Activated CD4-positive, alpha-beta T cell treated with anti-CD3 and anti-CD28 coated beads for 36 hours (primary cell): ENCODE measurements around the gene TLE5. TPM values are rescaled to one million over a fixed set of nuclear protein-coding genes. Genes with fewer than 3 reads are reported as not detected.
A peak's percentile ranks its signal among the peaks of the same experiment; 100 is the strongest.
"Not testable (repeated sequence)": the region's sequence is repeated elsewhere in the genome, so short reads cannot be mapped to it uniquely, and the experiment has no call there.

Experiments
- ATAC-seq: fragments of 200-7000 bp; cut with Tn5 transposase; one replicate; pipeline ENCODE4 v1.10.0; 2021; ENCODE audit warnings: mild to moderate bottlenecking, moderate library complexity
- CTCF ChIA-PET: fragments of 350-600 bp; sonication (Branson Sonifier 250); formaldehyde crosslinking; loops from one replicate; lab custom pipeline; 2021; ENCODE audit warnings: antibody characterized with exemption; lab: Charles Lee
- POLR2A ChIA-PET: fragments of 350-600 bp; sonication (Branson Sonifier 250); formaldehyde crosslinking; loops from one replicate; lab custom pipeline; 2021; ENCODE audit warnings: antibody characterized with exemption, inconsistent platforms; lab: Charles Lee
- DNase-seq: peaks from one replicate; pipeline ENCODE4 v3.0.0-alpha.2; 2020
- H3K27ac Mint-ChIP-seq: one replicate; pipeline ENCODE4 v1.8.0; 2021; ENCODE audit warnings: mixed read lengths
- H3K27me3 Mint-ChIP-seq: one replicate; pipeline ENCODE4 v1.8.0; 2021; ENCODE audit warnings: mixed read lengths
- H3K36me3 Mint-ChIP-seq: one replicate; pipeline ENCODE4 v1.8.0; 2021; ENCODE audit warnings: low read depth, mixed read lengths
- H3K4me1 Mint-ChIP-seq: one replicate; pipeline ENCODE4 v1.8.0; 2021; ENCODE audit warnings: mixed read lengths
- H3K4me3 Mint-ChIP-seq: one replicate; pipeline ENCODE4 v1.8.0; 2021; ENCODE audit warnings: mild to moderate bottlenecking, moderate library complexity, mixed read lengths
- H3K9me3 Mint-ChIP-seq: one replicate; pipeline ENCODE4 v1.8.0; 2021; ENCODE audit warnings: low read depth, mixed read lengths
- intact Hi-C, 2 experiments: fragments of 100-400 bp; cut with DNase I in 1 of 2; cut with micrococcal nuclease in 1 of 2; formaldehyde crosslinking; loops; one replicate each; pipeline versions ENCODE4 v1.14.2 to v1.15.1; 2022 to 2024; cut with DNase I, micrococcal nuclease
- total RNA-seq, 2 experiments: library from RNA; stranded (reverse); gene quantifications; one replicate each; pipeline ENCODE4 v1.2.3, GENCODE V29; 2021

The TLE5 gene
- total RNA-seq, 2 experiments from 2014 or later: 349 to 533 TPM

DNA sequence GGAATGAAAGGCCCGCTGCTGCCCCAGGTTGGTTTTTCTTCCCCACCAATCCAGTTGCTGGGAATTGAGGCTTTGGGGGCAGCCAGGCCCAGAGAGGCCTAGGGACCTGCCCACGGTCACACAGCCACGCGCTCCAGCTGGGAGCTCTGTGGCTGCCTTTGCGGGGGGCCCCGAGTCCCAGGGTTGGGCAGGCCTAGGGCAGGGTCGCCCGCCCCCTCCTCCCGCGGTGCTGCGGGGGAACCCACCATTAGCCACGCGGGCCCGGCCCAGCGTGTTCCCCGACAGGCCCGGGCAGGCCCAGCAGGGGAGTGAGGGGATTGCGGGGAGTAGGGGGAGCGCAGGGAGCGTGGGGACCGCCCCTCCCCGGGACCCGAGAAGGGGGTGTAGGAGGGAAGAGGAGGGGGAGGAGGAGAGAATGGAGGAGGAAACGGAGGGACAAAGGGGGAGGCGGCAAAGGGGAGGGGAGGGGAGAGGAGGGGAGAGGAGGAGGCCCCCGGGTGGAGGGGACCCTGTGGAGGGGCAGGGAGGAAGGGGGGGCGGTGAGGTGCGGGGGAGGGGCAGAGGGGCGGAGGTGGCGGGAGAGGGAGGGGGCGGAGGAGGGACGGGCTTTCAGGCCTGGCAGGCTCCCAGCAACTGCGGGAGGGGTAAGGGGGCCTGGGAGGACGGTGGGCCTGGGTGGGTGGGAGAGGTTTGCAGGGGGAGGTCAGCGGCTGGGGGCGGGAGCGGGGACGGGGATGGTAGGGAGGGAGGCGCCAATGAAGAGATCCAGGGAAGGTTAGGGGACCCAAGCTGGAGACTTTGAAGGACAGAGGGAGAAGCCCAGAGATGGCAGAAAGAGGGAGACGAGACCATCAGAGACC lies 20.3 kb downstream of the TLE5 start:
- H3K27me3 Mint-ChIP-seq: no peaks in the 10 kb centered on the region

DNA sequence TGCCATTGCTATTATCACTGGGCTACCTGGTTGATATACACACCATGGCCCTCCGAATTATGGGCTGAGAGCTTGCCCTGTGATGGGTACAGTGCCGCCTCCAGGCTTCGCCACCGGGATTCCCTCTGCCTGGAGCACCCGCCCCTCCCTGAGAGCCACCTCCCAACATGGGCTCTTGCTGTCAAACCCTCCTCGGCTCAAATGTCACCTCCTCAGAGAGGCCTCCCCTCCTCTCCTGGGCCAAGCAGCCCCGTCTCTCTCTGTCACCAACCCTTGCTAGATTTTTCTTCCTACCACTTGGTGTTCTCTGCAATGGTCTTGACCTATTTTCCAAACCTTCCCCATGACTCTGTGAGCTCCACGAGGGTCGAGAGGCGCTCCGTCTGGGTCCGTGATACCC lies 21.0 kb downstream of the TLE5 start:
- ChIA-PET POLR2A (no interaction called here), CTCF (no interaction called here)
- Mint-ChIP-seq H3K4me3 (no peak overlapping the region), H3K36me3 (no peaks in the 10 kb centered on the region), H3K27ac (no peak overlapping the region), H3K9me3 (no peaks in the 10 kb centered on the region), H3K27me3 (no peaks in the 10 kb centered on the region), H3K4me1 (peaks cover 12% of the 10 kb centered on the region)
- DNase-seq (no peak), ATAC-seq (no peak)
- intact Hi-C loops: no loop called here

More for the DNA sequence above, 20.3 kb downstream of the TLE5 start:
- Mint-ChIP-seq H3K27ac (no peak overlapping the region), H3K9me3 (no peaks in the 10 kb centered on the region), H3K36me3 (no peaks in the 10 kb centered on the region), H3K4me3 (no peak overlapping the region), H3K4me1 (peaks cover 8% of the 10 kb centered on the region)
- intact Hi-C loops: no loop called here
- CTCF ChIA-PET: interaction anchor here (1.0 to 1.5 kb wide), 2 partner anchors 62 to 79 kb away, joined by 4 to 8 read pairs; no protein-coding TSS in a partner anchor
- DNase-seq: no peak
- ATAC-seq: no peak
- POLR2A ChIA-PET: no interaction called here

DNA sequence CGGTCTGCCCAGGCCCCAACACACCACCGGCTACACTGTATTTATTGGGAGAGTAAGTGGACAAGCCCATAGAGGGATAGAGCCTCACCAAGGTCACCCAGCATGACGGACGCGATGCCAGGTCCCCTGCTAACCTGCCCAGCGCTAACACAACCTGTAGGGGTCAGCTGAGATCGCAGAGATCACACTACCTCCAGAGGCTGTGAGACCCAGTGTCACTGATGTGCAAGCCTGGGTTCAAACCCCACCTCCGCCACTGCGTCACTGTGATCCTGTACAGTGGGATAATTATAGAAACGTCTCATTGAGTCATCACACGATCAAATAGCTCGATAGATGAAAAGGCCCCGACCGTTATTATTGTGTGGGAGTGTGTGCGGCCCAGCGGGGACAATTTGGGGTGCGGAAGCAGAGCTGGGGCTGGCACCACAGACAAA lies 22.6 kb downstream of the TLE5 start:
- intact Hi-C loops: loop anchor here in 1 of 2 experiments (5.0 kb wide), 2 partner anchors 533 to 1028 kb away; partner anchors contain the start of genes HMG20B and ZBTB7A
- POLR2A ChIA-PET: no interaction called here
- peaks cover 20% of the 10 kb centered on the region for H3K4me1 Mint-ChIP-seq
- H3K27ac Mint-ChIP-seq: no peak overlapping the region
- DNase-seq: no peak
- no peak for ATAC-seq
- no peaks in the 10 kb centered on the region for H3K36me3 Mint-ChIP-seq
- H3K9me3 Mint-ChIP-seq: no peaks in the 10 kb centered on the region
- no peak overlapping the region for H3K4me3 Mint-ChIP-seq
- no peaks in the 10 kb centered on the region for H3K27me3 Mint-ChIP-seq
- CTCF ChIA-PET: interaction anchor here (1.0 to 1.3 kb wide), 2 partner anchors 77 to 89 kb away, joined by 3 read pairs; no protein-coding TSS in a partner anchor

DNA sequence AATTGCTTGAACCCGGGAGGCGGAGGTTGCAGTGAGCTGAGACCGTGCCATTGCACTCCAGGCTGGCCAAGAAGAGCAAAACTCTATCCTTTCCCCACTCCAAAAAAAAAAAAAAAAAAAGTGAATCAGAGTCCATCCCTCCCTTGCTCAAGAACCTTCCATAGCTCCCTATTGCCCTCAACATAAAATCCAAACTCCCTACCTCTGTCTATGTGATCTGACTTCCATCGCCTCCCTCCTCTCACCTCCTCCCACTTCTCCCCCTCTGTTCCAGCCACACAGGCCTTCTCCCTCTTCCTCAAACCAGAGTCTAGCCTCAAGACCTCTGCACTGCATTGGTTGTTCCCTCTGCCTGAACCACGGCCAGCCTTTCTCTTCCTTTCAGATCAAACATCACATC lies 23.2 kb downstream of the TLE5 start:
- H3K27ac Mint-ChIP-seq: no peak overlapping the region

DNA sequence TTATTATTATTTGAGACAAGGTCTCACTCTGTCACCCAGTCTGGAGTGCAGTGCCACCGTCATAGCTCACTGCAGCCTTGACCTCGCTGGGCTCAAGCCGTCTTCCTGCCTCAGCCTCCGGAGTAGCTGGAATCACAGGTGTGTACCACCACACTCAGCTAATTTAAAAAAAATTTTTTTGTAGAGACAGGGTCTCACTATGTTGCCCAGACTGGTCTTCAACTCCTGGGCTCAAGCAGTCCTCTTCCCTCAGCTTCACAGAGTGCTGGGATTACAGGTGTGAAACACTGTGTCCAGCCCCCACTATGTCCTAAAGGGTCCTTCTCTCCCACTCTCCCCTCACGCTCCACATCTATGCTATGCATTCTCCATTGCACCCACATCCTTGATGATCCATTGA lies 24.1 kb downstream of the TLE5 start:
- Mint-ChIP-seq H3K27me3 (no peaks in the 10 kb centered on the region), H3K27ac (no peak overlapping the region), H3K4me1 (peaks cover 23% of the 10 kb centered on the region), H3K4me3 (peak overlapping the region; percentile 12), H3K9me3 (no peaks in the 10 kb centered on the region), H3K36me3 (no peaks in the 10 kb centered on the region)
- ATAC-seq: no peak
- ChIA-PET CTCF (interaction anchor here (0.8 kb wide), 2 partner anchors 37 to 65 kb away, joined by 3 read pairs; no protein-coding TSS in a partner anchor), POLR2A (no interaction called here)
- DNase-seq: no peak
- intact Hi-C loops: loop anchor here in 1 of 2 experiments (5.0 kb wide), 2 partner anchors 534 to 1029 kb away; partner anchors contain the start of genes HMG20B and ZBTB7A

More for the DNA sequence above, 23.2 kb downstream of the TLE5 start:
- H3K9me3 Mint-ChIP-seq: no peaks in the 10 kb centered on the region
- H3K4me1 Mint-ChIP-seq: peaks cover 23% of the 10 kb centered on the region
- H3K27me3 Mint-ChIP-seq: no peaks in the 10 kb centered on the region
- DNase-seq (no peak), ATAC-seq (no peak)
- H3K4me3 Mint-ChIP-seq: no peak overlapping the region
- ChIA-PET POLR2A (no interaction called here), CTCF (interaction anchor here (1.0 to 1.3 kb wide), 2 partner anchors 76 to 89 kb away, joined by 3 read pairs; no protein-coding TSS in a partner anchor)
- H3K36me3 Mint-ChIP-seq: no peaks in the 10 kb centered on the region
- intact Hi-C loops: loop anchor here in 1 of 2 experiments (5.0 kb wide), 2 partner anchors 533 to 1028 kb away; partner anchors contain the start of genes HMG20B and ZBTB7A

DNA sequence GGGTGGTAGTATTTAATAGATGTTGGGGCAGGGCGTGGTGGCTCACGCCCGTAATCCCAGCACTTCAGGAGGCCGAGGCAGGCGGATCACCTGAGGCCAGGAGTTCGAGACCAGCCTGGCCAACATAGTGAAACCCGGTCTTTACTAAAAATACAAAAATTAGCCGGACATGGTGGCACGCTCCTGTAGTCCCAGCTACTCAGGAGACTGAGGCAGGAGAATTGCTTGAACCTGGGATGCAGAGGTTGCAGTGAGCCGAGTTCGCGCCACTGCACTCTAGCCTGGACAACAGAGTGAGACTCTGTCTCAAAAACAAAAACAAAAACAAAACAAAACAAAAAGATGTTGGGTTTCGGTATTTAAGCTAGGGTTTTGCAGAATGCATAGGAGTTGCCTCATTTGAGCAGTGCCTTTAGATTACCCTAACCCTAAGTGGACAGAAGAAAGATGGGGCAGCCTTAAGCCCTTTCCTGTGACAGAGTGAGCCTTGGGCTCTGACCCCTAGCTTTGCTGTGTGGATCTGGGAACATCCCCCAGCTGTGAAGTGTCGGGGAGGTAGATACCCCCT lies 25.2 kb downstream of the TLE5 start:
- Mint-ChIP-seq H3K4me1 (peaks cover 19% of the 10 kb centered on the region), H3K4me3 (peak overlapping the region; percentile 83), H3K27ac (peak overlapping the region; percentile 31)
- DNase-seq, H3K36me3 Mint-ChIP-seq, H3K9me3 Mint-ChIP-seq, H3K27me3 Mint-ChIP-seq, ATAC-seq: not testable (repeated sequence)
- CTCF ChIA-PET: interaction anchor here (0.7 to 3.0 kb wide), 3 partner anchors 75 to 86 kb away, joined by 3 to 23 read pairs (median 4); no protein-coding TSS in a partner anchor
- intact Hi-C loops: loop anchor here in 1 of 2 experiments (1.0 to 5.0 kb wide), 5 partner anchors 92 to 1030 kb away; partner anchors contain the start of genes HMG20B, SGTA and ZBTB7A
- POLR2A ChIA-PET: interaction anchor here (0.6 to 1.7 kb wide), 2 partner anchors 13 to 30 kb away, joined by 6 to 7 read pairs; no protein-coding TSS in a partner anchor

DNA sequence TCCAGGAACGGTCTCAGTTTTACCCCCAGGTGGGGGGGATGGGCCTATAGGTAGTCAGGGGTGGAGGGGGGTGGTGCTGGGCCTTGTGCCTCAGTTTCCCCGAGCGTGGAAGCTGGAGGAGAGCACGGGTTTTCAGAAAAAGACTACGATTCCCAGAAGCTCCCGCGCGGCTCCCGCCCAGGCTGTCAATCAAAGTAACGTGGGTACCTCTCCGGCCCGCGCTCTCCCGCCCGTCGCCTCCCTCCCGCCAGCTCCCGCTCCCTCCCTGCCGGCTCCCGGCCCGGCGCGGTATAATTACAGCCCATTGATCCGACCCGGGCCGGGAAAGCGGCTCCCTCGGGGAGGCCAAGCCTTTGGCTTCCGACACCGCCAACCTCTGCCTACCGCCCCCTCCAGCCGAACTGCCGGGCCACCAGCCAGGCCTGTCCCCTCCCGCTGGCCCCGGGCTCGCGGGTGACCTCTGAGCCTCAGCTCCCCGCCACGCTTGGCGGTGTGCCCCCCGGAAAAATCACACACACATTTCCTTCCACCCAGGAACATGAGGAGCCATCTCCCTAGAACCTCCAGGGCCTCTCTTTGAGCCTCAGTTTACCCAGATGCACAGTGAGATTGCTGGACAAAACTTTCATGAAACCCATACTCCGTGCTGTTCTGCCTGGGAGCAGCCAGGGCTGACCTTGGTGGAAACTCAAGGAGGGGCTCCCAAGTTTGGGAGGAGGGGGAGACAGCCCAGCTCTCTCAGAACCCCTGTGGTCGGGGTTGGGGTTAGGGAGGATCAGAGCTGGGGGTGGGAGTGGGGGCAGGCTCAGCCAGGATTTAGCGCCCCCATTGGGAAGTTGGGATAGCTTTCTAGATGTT lies 25.9 kb downstream of the TLE5 start:
- intact Hi-C loops: loop anchor here in 1 of 2 experiments (1.0 to 5.0 kb wide), 5 partner anchors 91 to 1031 kb away; partner anchors contain the start of genes HMG20B, SGTA and ZBTB7A
- CTCF ChIA-PET: interaction anchor here (0.5 to 3.0 kb wide), 18 partner anchors 11 to 564 kb away, joined by 3 to 23 read pairs (median 3); no protein-coding TSS in a partner anchor
- Mint-ChIP-seq H3K27ac (peak overlapping the region; percentile 96), H3K27me3 (no peaks in the 10 kb centered on the region), H3K4me1 (peaks cover 19% of the 10 kb centered on the region), H3K36me3 (no peaks in the 10 kb centered on the region), H3K9me3 (no peaks in the 10 kb centered on the region), H3K4me3 (peak overlapping the region; percentile 83)
- DNase-seq: peak; percentile 92
- ATAC-seq: peak; percentile 54
- POLR2A ChIA-PET: interaction anchor here (0.6 to 1.7 kb wide), 10 partner anchors 12 to 560 kb away, joined by 3 to 12 read pairs (median 5); partner anchors contain the start of genes GADD45B and ZNF57

DNA sequence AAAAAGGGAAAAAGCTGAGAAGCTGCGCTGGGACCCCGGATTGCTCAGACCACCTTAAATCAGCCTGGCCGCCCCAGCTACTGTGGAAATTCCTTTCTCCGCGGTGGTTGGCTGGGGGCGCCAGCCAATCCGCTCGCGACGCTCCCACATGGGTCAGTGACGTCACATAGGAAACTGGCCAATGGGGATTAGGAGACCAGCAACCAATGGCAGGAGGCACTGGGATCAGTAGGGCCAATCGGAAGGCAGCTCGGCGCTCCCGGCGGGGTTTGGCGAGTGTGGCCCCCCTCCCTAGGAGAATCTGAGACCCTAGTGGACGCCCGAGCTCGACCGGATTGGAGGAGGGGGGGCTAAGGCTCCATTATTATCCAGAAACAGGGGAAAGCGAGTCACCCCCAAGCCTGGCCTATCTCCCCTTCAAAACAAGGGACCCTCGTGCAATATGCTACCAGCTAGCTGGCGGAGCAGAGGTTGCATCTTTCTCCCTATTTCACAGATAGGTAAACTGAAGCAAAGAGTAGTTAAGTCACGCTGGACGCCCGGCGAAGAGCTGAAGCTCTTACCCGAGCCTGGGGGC lies 26.7 kb downstream of the TLE5 start:
- intact Hi-C loops: loop anchor here in 1 of 2 experiments (1.0 to 5.0 kb wide), 16 partner anchors 27 to 1032 kb away; partner anchors contain the start of genes DOHH, FZR1, GNA11 and HMG20B
- H3K4me1 Mint-ChIP-seq: peaks cover 19% of the 10 kb centered on the region
- no peaks in the 10 kb centered on the region for H3K9me3 Mint-ChIP-seq
- H3K36me3 Mint-ChIP-seq: no peaks in the 10 kb centered on the region
- CTCF ChIA-PET: interaction anchor here (0.6 to 3.0 kb wide), 16 partner anchors 11 to 1653 kb away, joined by 3 to 23 read pairs (median 3); no protein-coding TSS in a partner anchor
- H3K27ac Mint-ChIP-seq: peak overlapping the region; percentile 96
- POLR2A ChIA-PET: interaction anchor here (0.6 to 1.7 kb wide), 10 partner anchors 11 to 560 kb away, joined by 3 to 12 read pairs (median 4); partner anchors contain the start of genes GADD45B and ZNF57
- H3K4me3 Mint-ChIP-seq: peak overlapping the region; percentile 83
- peak; percentile 97 for DNase-seq
- peak; percentile 94 for ATAC-seq
- no peaks in the 10 kb centered on the region for H3K27me3 Mint-ChIP-seq

DNA sequence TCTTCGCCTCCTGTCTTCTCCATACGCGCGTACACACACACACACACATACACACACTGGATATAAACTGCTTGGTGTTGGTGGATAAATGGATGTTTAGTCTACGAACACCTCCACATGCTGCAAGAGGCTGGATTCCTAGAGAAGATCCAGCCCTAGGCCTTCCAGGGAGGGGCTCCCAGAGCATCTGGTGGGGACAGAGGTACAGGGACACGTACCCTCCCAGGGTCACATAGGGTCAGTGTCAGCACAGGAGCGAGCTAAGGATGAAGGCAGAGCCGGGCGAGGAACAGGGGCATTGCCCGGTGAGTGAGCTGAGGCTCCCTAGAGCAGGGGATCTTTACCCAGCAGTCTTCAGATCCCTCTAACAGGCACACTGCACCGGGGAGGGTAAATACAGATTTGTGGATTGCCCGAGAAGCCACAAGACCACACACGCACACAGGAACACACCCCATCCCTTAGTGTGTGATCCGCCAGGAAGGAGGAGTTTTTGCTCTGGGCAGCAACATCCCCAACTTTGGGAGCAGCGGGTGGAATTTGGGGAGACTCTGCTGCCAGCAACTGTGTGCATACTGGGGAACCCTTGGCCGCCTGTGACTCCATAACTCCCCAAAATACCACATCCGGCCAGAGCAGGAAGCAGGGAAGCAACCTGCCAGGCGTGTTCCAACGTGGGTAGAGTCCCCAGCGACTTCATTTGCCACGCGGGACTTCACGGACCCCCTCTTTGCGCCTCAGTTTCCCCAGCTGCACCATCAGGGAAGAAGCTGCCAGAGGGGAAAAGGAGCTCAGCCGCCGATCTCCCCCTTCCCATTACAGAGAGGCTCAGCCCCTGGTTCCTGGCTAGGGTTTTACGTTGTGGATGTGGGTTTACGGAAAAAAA lies 27.4 kb downstream of the TLE5 start:
- ATAC-seq (peak; percentile 40), DNase-seq (peak; percentile 75)
- POLR2A ChIA-PET: interaction anchor here (0.6 to 1.7 kb wide), 7 partner anchors 18 to 559 kb away, joined by 3 to 12 read pairs (median 4); partner anchors contain the start of genes GADD45B and ZNF57
- Mint-ChIP-seq H3K4me3 (peak overlapping the region; percentile 83), H3K36me3 (no peaks in the 10 kb centered on the region), H3K9me3 (no peaks in the 10 kb centered on the region), H3K27ac (peak overlapping the region; percentile 96), H3K27me3 (peaks cover 3% of the 10 kb centered on the region), H3K4me1 (peaks cover 23% of the 10 kb centered on the region)
- intact Hi-C loops: loop anchor here in 1 of 2 experiments (1.0 to 5.0 kb wide), 13 partner anchors 27 to 1032 kb away; partner anchors contain the start of genes DOHH, FZR1, GNA11 and HMG20B
- CTCF ChIA-PET: interaction anchor here (0.7 to 3.0 kb wide), 7 partner anchors 18 to 1653 kb away, joined by 3 to 23 read pairs (median 4); no protein-coding TSS in a partner anchor
